H9 (cell line): Measurements from ENCODE around the gene ABCC2. TPM values are rescaled to one million over a fixed set of nuclear protein-coding genes. Genes with fewer than 3 reads are reported as not detected.

Experiments used
- DNase-seq: peaks from one replicate; pipeline ENCODE4 v3.0.0-alpha.2; 2017
- H2AFZ ChIP-seq: one replicate; pipeline ENCODE4 v1.6.1; 2013; ENCODE audit warnings: mild to moderate bottlenecking, low read length, control low read depth, moderate library complexity
- H2AK5ac ChIP-seq: 2 replicates; pipeline ENCODE4 v1.6.1; 2013; ENCODE audit warnings: low read length, control low read depth, mixed read lengths; ENCODE audit not compliant: insufficient read length
- H2BK120ac ChIP-seq: one replicate; pipeline ENCODE4 v1.6.1; 2013; ENCODE audit warnings: low read depth, mild to moderate bottlenecking, low read length, control low read depth, inconsistent platforms; ENCODE audit not compliant: poor library complexity, severe bottlenecking
- H2BK12ac ChIP-seq: 2 replicates; pipeline ENCODE4 v1.6.1; 2013; ENCODE audit warnings: low read length, control low read depth, mixed read lengths, low read depth; ENCODE audit not compliant: insufficient read length
- H2BK15ac ChIP-seq: 2 replicates; pipeline ENCODE4 v1.6.1; 2013; ENCODE audit warnings: low read depth, low read length, control low read depth
- H2BK20ac ChIP-seq: one replicate; pipeline ENCODE4 v1.6.1; 2013; ENCODE audit warnings: low read depth, mild to moderate bottlenecking, low read length, control low read depth, inconsistent platforms; ENCODE audit not compliant: poor library complexity, severe bottlenecking
- H2BK5ac ChIP-seq: 2 replicates; pipeline ENCODE4 v1.6.1; 2013; ENCODE audit warnings: low read length, control low read depth, mixed read lengths; ENCODE audit not compliant: insufficient read length
- H3K14ac ChIP-seq: 2 replicates; pipeline ENCODE4 v1.6.1; 2013; ENCODE audit warnings: low read length, control low read depth; ENCODE audit not compliant: insufficient read depth
- H3K18ac ChIP-seq: 2 replicates; pipeline ENCODE4 v1.6.1; 2013; ENCODE audit warnings: low read depth, mild to moderate bottlenecking, mixed read lengths, low read length, control low read depth; ENCODE audit not compliant: insufficient read length
- H3K23ac ChIP-seq: 2 replicates; pipeline ENCODE4 v1.6.1; 2013; ENCODE audit warnings: low read length, control low read depth, mixed read lengths, low read depth; ENCODE audit not compliant: insufficient read length
- H3K23me2 ChIP-seq: 2 replicates; pipeline ENCODE4 v1.6.1; 2013; ENCODE audit warnings: low read depth, mild to moderate bottlenecking, mixed read lengths, low read length, control low read depth; ENCODE audit not compliant: insufficient read length, poor library complexity, severe bottlenecking
- H3K27ac ChIP-seq: 2 replicates; pipeline ENCODE4 v1.5.1; 2013; ENCODE audit warnings: low read length, control low read depth, mixed read lengths, low read depth; ENCODE audit not compliant: insufficient read length
- H3K27me3 ChIP-seq: 2 replicates; pipeline ENCODE4 v1.6.1; 2013; ENCODE audit warnings: low read length, control low read depth, inconsistent platforms; ENCODE audit not compliant: insufficient read depth
- H3K4ac ChIP-seq: 2 replicates; pipeline ENCODE4 v1.6.1; 2013; ENCODE audit warnings: low read depth, mild to moderate bottlenecking, control low read depth, inconsistent platforms, low read length, moderate library complexity
- H3K4me1 ChIP-seq: 2 replicates; pipeline ENCODE4 v1.6.1; 2013; ENCODE audit warnings: low read length, control low read depth, inconsistent platforms; ENCODE audit not compliant: insufficient read depth
- H3K4me2 ChIP-seq: 2 replicates; pipeline ENCODE4 v1.6.1; 2013; ENCODE audit warnings: low read length, control low read depth, mixed read lengths; ENCODE audit not compliant: insufficient read length, insufficient read depth
- H3K56ac ChIP-seq: 2 replicates; pipeline ENCODE4 v1.6.1; 2013; ENCODE audit warnings: low read depth, mild to moderate bottlenecking, mixed read lengths, low read length, control low read depth; ENCODE audit not compliant: insufficient read length
- H3K79me1 ChIP-seq: 2 replicates; pipeline ENCODE4 v1.6.1; 2013; ENCODE audit warnings: low read depth, mild to moderate bottlenecking, moderate library complexity, low read length, control low read depth, inconsistent platforms; ENCODE audit not compliant: insufficient read depth, poor library complexity, severe bottlenecking
- H3K79me2 ChIP-seq: 2 replicates; pipeline ENCODE4 v1.6.1; 2013; ENCODE audit warnings: low read length, control low read depth, inconsistent platforms; ENCODE audit not compliant: insufficient read depth
- H3K9ac ChIP-seq: 2 replicates; pipeline ENCODE4 v1.6.1; 2013; ENCODE audit warnings: low read length, control low read depth, mixed read lengths; ENCODE audit not compliant: insufficient read length; ENCODE audit errors: extremely low read depth
- H3K9me3 ChIP-seq: one replicate; pipeline ENCODE4 v1.6.1; 2013; ENCODE audit warnings: low read depth, low read length, inconsistent platforms; ENCODE audit not compliant: control insufficient read depth
- H3T11ph ChIP-seq: one replicate; pipeline ENCODE4 v1.6.1; 2013; ENCODE audit warnings: mild to moderate bottlenecking, low read length, control low read depth, inconsistent platforms
- H4K20me1 ChIP-seq: one replicate; pipeline ENCODE4 v1.6.1; 2013; ENCODE audit not compliant: control insufficient read depth, insufficient read length, insufficient read depth
- H4K5ac ChIP-seq: 2 replicates; pipeline ENCODE4 v1.6.1; 2013; ENCODE audit warnings: low read depth, mild to moderate bottlenecking, mixed read lengths, low read length, control low read depth; ENCODE audit not compliant: insufficient read length
- H4K8ac ChIP-seq: replicated peaks from 2 replicates; pipeline ENCODE4 v1.6.1; 2013; ENCODE audit warnings: low read length, control low read depth, mixed read lengths, low read depth; ENCODE audit not compliant: insufficient read length
- H4K91ac ChIP-seq: 2 replicates; pipeline ENCODE4 v1.6.1; 2013; ENCODE audit warnings: low read depth, mild to moderate bottlenecking, moderate library complexity, mixed read lengths, low read length, control low read depth; ENCODE audit not compliant: insufficient read length
- H3K27ac Mint-ChIP-seq, 3 experiments: 2 replicates in 2 of 3; 3 replicates in 1 of 3; pipeline ENCODE4 v1.8.0; 2020 to 2021; ENCODE audit warnings: mixed read lengths in 3 of 3, mild to moderate bottlenecking in 1 of 3, moderate library complexity in 1 of 3
- H3K27me3 Mint-ChIP-seq: 2 replicates; pipeline ENCODE4 v1.8.0; 2021; ENCODE audit warnings: low read depth, mild to moderate bottlenecking, moderate library complexity, mixed read lengths
- H3K36me3 Mint-ChIP-seq, 3 experiments: 2 replicates in 2 of 3; 3 replicates in 1 of 3; pipeline ENCODE4 v1.8.0; 2020 to 2021; ENCODE audit warnings: low read depth in 3 of 3, mixed read lengths in 3 of 3; ENCODE audit not compliant: insufficient read depth in 1 of 3
- H3K4me1 Mint-ChIP-seq, 2 experiments: 2 replicates each; pipeline ENCODE4 v1.8.0; 2020; ENCODE audit warnings: mixed read lengths in 2 of 2
- H3K4me3 Mint-ChIP-seq, 2 experiments: 2 replicates in 1 of 2; 3 replicates in 1 of 2; pipeline ENCODE4 v1.8.0; 2020 to 2021; ENCODE audit warnings: mild to moderate bottlenecking in 2 of 2, mixed read lengths in 2 of 2, moderate library complexity in 1 of 2
- H3K9me3 Mint-ChIP-seq, 2 experiments: 2 replicates in 1 of 2; 3 replicates in 1 of 2; pipeline ENCODE4 v1.8.0; 2020; ENCODE audit warnings: mild to moderate bottlenecking in 2 of 2, mixed read lengths in 2 of 2, moderate library complexity in 1 of 2
- WGBS: extraction: QIAGEN DNeasy Blood & Tissue Kit; methylation state at CpG from one replicate; pipeline ENCODE4 v1.1.7; 2013; ENCODE audit warnings: missing lambda C conversion rate, low lambda C conversion rate, mixed read lengths; ENCODE audit not compliant: insufficient read length; ENCODE audit errors: extremely low coverage; 5-methylcytosine and 5-hydroxymethylcytosine counted together
- total RNA-seq: library from RNA; stranded (reverse); gene quantifications from 2 replicates; pipeline ENCODE4 v1.2.1, GENCODE V29; 2021
- TF ChIP-seq, protein P1 (sequence below): fragments of 200-600 bp; sonication (generic); conservative IDR thresholded peaks from 3 replicates; pipeline ENCODE4 v1.8.0; 2021; ENCODE audit warnings: antibody characterized with exemption, mild to moderate bottlenecking

ABCC2 gene
- total RNA-seq, 1 experiment from 2014 or later, result 0.68 TPM

DNA sequence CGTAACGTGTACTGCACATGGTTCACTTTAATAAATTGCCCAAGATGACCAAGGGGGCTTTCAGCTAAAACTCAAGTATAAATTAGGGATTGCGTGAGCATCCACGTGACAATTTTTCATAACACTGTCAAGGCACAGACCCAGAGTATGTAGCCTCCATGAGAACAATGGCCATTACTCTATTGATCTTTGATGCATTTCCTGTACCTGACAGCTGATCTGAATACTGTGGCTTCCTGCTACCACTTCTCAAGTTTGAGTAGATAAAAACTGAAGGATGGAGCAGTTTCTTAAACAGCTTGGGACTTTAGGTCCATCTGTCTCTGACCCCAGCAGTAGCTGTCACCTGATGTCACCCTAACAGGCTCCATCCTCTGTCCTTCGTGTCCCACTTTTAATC lies 98.9 kb downstream of the ABCC2 start:
- no peaks in the 10 kb centered on the region for H3K4me1 ChIP-seq
- peaks cover 83 to 99% (median 97%) of the 10 kb centered on the region in 3 experiments for H3K36me3 Mint-ChIP-seq
- no CpG with 5 or more reads among the region's 5 CpGs for WGBS

More for the DNA sequence above, 98.9 kb downstream of the ABCC2 start:
- no peak overlapping the region for H3K18ac ChIP-seq
- no peak overlapping the region for H2BK12ac ChIP-seq
- Mint-ChIP-seq H3K27ac (no peak overlapping the region), H3K4me3 (no peak overlapping the region), H3K27me3 (no peaks in the 10 kb centered on the region), H3K9me3 (no peaks in the 10 kb centered on the region), H3K4me1 (no peaks in the 10 kb centered on the region)
- H3K9me3 ChIP-seq, result no peaks in the 10 kb centered on the region
- no peak overlapping the region for H3K23ac ChIP-seq
- H2BK20ac ChIP-seq, result no peak overlapping the region
- H3T11ph ChIP-seq, result no peak overlapping the region
- H2BK15ac ChIP-seq, result no peak overlapping the region
- DNase-seq, result no peak
- H3K23me2 ChIP-seq, result no peaks in the 10 kb centered on the region
- H3K9ac ChIP-seq, result no peak overlapping the region
- H3K27me3 ChIP-seq, result no peaks in the 10 kb centered on the region
- TF ChIP-seq, protein P1, sequence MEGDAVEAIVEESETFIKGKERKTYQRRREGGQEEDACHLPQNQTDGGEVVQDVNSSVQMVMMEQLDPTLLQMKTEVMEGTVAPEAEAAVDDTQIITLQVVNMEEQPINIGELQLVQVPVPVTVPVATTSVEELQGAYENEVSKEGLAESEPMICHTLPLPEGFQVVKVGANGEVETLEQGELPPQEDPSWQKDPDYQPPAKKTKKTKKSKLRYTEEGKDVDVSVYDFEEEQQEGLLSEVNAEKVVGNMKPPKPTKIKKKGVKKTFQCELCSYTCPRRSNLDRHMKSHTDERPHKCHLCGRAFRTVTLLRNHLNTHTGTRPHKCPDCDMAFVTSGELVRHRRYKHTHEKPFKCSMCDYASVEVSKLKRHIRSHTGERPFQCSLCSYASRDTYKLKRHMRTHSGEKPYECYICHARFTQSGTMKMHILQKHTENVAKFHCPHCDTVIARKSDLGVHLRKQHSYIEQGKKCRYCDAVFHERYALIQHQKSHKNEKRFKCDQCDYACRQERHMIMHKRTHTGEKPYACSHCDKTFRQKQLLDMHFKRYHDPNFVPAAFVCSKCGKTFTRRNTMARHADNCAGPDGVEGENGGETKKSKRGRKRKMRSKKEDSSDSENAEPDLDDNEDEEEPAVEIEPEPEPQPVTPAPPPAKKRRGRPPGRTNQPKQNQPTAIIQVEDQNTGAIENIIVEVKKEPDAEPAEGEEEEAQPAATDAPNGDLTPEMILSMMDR, result no peak
- no peak overlapping the region for H3K14ac ChIP-seq
- H2AK5ac ChIP-seq, result no peak overlapping the region
- no peaks in the 10 kb centered on the region for H4K20me1 ChIP-seq
- H3K4me2 ChIP-seq, result no peak overlapping the region
- no peak overlapping the region for H4K8ac ChIP-seq
- no peak overlapping the region for H4K91ac ChIP-seq
- H2BK5ac ChIP-seq, result no peak overlapping the region
- H3K79me1 ChIP-seq, result no peaks in the 10 kb centered on the region
- no peak overlapping the region for H3K27ac ChIP-seq
- no peaks in the 10 kb centered on the region for H3K79me2 ChIP-seq
- H3K4ac ChIP-seq, result no peak overlapping the region
- no peak overlapping the region for H4K5ac ChIP-seq
- no peak overlapping the region for H2AFZ ChIP-seq
- no peak overlapping the region for H3K56ac ChIP-seq
- H2BK120ac ChIP-seq, result no peak overlapping the region
